GM21737 (cell line): Measurements from ENCODE around the gene NMT2.
"Not testable (repeated sequence)": the region's sequence is repeated elsewhere in the genome, so short reads cannot be mapped to it uniquely, and the experiment has no call there.

Experiments
- ATAC-seq: cut with Tn5 transposase; IDR thresholded peaks from one replicate; pipeline ENCODE4 v1.9.1; 2021; ENCODE audit warnings: mild to moderate bottlenecking, moderate library complexity; ENCODE audit not compliant: unreplicated experiment

The NMT2 gene

GRCh38 chr10:15168291-15168785 lies at the start of gene NMT2:
Gene NMT2 (minus strand): TSS chr10:15168693. CDS start chr10:15168612, 81 bp downstream.
- ATAC-seq = peak; percentile 84

DNA sequence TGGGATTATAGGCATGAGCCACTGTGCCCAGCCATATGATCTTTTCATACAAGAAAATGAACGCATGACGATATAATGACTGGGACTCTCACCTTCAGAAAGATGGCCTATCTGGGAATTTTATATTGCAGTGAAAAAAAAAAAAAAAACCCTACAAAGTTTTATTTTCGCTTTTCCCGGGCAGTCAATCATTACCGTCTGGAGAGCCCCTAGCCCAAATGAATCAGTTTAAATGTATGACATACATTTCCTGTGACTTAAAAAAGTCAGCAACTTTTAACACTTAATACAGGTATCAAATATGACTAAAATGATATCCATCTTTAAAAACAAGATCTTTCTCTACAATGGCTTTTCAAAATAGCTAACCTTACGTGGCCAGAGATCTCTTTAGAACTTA lies 48.2 kb upstream of the NMT2 start:
- no peak for ATAC-seq

GRCh38 chr10:15214237-15214636 lies 45.7 kb upstream of the NMT2 start:
- ATAC-seq = no peak

GRCh38 chr10:15213461-15213861 lies 45.0 kb upstream of the NMT2 start:
- ATAC-seq = no peak

- ATAC-seq = no peak
These were observed 43.0 kb upstream of the NMT2 start for GRCh38 chr10:15211464-15211979.

DNA sequence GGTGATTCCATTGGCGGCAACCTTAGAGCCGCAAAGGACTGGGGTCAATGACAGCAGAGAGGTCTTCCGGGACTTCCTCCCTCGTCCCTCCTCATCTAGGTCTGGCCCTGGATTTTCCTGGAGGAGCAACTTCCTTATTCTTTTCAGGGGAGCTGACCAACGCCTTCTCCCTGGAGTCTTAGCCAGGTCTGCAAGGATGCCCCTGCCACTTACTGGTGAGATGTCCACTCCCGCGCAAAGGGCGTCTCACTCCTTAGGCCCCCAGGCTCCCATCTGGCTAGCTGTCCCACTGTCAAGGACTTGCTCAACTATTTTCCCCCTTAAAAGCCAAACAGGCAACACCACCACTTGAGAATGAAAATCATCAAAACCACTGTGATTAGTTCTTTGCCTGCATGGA lies 42.0 kb upstream of the NMT2 start:
- ATAC-seq = no peak

DNA sequence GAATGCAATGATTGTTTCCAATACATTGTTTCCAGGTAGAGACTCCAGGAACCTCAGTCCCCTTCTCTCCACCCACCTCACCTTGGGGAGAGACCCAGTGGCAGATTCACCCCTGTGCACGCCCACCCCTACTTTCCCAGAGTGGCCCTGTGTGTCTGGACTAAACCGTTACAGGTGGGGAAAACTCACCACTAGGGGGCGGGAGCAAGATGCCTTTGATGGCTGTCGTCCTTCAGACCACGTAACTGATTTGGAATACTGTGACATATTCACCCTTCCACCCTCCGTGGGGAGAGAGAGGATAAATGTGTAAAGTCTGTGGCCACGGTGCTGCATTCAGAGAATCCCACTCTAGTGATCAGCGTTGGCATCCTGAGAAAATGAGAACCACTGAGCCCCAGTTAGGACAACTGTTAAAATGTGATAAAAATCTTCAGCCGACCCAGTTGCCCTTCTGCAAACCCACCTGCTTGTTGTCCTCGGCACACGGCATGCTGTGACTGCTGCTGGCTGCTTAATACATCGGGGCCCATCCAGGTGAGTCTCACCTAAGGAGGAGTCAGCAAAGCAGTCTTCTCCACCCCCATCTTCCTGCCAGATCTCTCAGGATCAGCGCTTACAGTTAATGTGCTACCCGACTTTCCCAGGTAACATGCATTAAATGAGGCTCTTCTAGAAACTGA lies 41.5 kb upstream of the NMT2 start:
- ATAC-seq = peak; percentile 58

GRCh38 chr10:15208221-15208620 lies 39.7 kb upstream of the NMT2 start:
- no peak for ATAC-seq

DNA sequence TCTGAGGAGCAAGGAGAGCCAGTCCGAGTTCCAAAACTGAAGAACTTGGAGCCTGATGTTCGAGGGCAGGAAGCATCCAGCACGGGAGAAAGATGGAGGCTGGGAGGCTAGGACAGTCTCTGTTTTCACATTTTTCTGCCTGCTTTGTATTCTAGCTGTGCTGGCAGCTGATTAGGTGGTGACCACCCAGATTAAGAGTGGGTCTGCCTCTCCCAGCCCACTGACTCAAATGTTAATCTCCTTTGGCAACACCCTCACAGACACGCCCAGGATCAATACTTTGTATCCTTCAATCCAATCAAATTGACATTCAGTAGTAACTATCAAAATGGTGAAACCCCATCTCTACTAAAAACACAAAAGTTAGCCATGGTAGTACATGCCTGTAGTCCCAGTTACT lies 38.9 kb upstream of the NMT2 start:
- not testable (repeated sequence) for ATAC-seq

DNA sequence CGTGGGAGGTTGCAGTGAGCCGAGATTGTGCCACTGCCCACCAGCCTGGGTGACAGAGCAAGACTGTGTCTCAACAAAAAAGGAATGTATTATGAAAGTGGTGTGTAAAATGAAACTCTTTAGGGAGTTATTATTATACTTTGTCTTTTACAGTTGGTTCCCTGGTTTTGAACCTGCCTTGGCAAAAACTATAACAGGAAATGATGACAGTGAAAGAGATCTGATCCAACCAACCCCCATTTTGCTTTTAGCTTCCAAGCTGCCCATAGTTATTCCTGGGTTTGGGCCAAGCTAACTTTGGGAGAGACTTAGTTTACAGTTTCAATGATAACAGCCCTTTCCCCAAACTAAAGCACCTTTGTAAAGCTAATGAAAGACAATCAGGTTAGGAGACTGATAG lies 34.1 kb upstream of the NMT2 start:
- no peak for ATAC-seq

DNA sequence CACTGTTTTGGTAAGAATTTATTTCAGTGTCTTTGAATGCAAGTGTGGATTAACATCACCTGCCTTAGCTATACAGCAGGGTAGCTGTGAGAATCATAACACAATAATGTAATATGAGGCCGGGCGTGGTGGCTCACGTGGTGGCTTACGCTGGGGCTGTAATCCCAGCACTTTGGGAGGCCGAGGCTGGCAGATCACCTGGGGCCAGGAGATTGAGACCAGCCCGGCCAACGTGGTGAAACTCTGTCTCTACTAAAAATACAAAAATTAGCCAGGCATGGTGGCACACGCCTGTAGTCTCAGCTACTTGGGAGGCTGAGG lies 33.8 kb upstream of the NMT2 start:
- ATAC-seq = not testable (repeated sequence)

- ATAC-seq = no peak
These were observed 33.3 kb upstream of the NMT2 start for GRCh38 chr10:15201589-15202300.

- no peak for ATAC-seq
These were observed 32.1 kb upstream of the NMT2 start for GRCh38 chr10:15200626-15201025.

- no peak for ATAC-seq
These were observed 29.4 kb upstream of the NMT2 start for GRCh38 chr10:15197911-15198310.

DNA sequence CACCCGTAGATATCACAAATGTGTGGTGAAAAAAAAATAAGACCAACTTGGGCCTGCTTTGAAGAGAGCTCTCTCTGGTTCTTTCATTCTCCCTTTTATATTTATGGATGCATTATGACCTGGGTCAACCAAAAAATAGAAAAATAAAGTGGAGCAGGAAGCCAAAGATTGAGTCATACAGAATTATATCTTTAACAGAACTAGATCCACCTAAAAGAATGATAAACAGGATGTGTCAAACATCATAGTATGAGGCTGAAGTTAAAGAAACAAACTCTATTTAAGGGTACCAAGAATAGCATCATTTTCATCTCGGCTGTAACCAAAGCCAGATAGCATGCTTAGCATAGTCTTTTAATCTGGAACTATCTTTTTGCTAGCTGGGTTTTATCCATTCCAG lies 28.8 kb upstream of the NMT2 start:
- no peak for ATAC-seq

GRCh38 chr10:15196021-15196834 lies 27.7 kb upstream of the NMT2 start:
- no peak for ATAC-seq

DNA sequence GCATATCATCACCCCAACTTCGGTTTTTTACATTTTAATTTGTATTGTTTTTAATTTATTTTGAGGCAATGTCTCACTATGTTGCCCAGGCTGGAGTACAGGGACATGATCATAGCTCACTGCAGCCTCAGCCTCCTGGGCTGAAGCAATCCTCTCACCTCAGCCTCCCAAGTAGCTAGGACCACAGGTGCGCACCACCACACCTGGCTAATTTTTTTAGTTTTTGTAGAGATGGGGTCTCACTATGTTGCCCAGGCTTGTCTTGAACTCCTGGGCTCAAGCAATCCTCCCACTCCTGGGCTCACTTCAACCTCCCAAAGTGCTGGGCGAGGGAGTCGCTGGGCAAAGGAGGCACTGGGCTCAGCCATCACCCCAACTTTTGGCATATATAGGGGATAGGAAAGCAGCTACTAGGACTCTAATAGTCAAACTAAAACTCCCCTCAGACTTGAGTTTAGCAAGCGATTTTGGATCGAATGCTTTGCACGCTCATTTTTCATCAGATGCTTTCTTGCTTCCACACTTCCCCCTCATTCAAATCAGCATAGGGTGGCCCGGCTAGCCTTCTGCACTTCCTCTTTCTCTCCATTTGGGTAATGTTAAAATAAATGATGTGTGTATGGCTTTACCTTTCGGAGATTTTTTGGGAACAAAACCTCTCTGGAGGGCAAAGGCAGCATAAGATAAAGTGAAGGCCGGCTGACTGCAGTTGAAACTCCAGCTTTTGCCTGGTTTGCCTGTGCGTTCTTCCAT lies 20.8 kb upstream of the NMT2 start:
- no peak for ATAC-seq

GRCh38 chr10:15188603-15189002 lies 20.1 kb upstream of the NMT2 start:
- ATAC-seq = no peak

GRCh38 chr10:15183689-15184481 lies 15.4 kb upstream of the NMT2 start:
- no peak for ATAC-seq
